ENCODE results near the gene C6orf52.
A peak's percentile ranks its signal among the peaks of the same experiment; 100 is the strongest.
"Not testable (repeated sequence)": the region's sequence is repeated elsewhere in the genome, so short reads cannot be mapped to it uniquely, and the experiment has no call there.

Gene C6orf52

DNA sequence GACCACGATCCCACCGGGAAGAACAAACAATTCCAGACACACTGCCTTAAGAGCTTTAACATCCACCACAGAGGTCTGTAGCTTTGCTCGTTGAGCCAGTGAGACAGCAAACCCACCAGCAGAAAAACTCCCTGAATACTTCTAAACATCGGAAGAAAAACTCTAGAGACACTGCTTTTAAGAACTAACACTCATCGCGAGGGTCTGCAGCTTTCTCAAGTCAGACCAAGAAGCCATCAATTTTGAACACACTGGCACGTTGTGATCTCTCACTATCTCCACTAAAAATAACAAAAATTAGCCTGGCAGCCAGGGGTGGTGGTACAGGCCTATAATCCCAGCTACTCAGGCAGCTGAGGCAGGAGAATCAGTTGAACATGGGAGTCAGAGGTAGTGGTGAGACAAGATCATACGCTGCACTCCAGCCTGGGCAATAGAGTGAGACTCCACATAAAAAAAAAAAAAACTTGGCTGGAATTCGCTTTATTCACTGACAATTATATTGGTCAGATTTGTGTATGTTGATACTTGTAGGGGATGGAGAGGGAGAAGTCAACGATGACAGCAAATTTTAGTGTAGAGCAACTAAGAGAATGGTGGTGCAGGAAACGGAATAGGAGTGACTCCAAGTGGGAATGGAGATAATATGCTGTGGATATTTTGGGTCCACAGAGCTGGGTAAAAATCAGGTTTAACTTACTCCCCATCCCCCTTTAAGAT is 27.6 kb upstream of the C6orf52 start:
- no peak for DNase-seq (ENCODE audit: low spot score)
- Histone ChIP-seq H3K4me3 (peak overlapping the region; percentile 87), H3K27ac (peak overlapping the region; percentile 71 to 92)
- no peak for TF ChIP-seq CTCF (IDR thresholded peaks at IDR 0.05)

- H3K27ac ChIP-seq = peak overlapping the region; percentile 72 to 85
- not testable (repeated sequence) for DNase-seq (ENCODE audit: low spot score)
- H3K4me3 ChIP-seq = peak overlapping the region; percentile 71
Observed at GRCh38 chr6:10720960-10721849, 26.8 kb upstream of the C6orf52 start.

DNA sequence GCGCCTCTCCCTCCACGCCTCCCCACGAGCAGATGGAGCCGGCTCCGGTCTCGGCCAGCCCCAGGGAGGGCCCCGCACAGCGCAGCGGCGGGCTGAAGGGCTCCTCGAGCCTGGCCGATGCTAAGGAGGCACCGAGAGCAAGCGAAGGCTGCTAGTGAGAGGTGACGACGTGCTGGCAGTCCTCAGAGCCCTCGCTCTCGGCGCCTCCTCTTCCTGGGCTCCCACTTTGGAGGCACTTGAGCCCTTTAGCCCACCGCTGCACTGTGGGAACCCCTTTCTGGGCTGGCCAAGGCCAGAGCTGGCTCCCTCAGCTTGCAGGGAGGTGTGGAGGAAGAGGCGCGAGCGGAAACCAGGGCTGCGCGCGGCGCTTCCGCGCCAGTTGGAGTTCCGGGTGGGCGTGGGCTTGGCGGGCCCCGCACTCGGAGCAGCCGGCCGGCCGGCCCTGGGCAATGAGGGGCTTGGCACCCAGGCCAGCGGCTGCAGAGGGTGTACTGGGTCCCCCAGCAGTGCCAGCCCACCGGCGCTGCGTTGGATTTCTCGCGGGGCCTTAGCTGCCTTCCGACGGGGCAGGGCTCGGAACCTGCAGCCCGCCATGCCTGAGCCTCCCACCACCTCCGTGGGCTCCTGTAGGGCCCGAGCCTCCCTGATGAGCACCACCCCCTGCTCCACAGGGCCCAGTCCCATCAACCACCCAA is 26.0 kb upstream of the C6orf52 start:
- no peak for TF ChIP-seq CTCF (IDR thresholded peaks at IDR 0.05)
- peak; percentile 74 for DNase-seq (ENCODE audit: low spot score)
- H3K4me3 ChIP-seq = peak overlapping the region; percentile 71
- peak overlapping the region; percentile 72 to 85 for H3K27ac ChIP-seq

DNA sequence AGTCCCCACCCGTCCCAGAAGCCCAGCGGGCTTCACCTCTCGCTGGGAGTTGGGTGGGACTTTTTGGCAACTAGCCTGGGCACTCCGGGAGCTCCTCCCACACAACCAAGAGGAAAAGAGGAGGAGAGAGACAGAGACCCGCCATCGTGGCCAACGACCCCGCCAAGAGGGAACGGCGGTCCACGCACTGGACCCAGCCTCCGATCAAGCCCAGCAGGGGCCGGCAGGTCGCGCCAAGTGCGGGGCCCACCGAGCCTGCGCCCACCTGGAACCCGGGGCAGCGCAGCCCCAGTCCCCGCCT is 25.5 kb upstream of the C6orf52 start:
- no peak for DNase-seq (ENCODE audit: low spot score)
- Histone ChIP-seq H3K27ac (peak overlapping the region; percentile 72 to 85), H3K4me3 (peak overlapping the region; percentile 71)
- TF ChIP-seq CTCF (IDR thresholded peaks at IDR 0.05) = no peak

DNA sequence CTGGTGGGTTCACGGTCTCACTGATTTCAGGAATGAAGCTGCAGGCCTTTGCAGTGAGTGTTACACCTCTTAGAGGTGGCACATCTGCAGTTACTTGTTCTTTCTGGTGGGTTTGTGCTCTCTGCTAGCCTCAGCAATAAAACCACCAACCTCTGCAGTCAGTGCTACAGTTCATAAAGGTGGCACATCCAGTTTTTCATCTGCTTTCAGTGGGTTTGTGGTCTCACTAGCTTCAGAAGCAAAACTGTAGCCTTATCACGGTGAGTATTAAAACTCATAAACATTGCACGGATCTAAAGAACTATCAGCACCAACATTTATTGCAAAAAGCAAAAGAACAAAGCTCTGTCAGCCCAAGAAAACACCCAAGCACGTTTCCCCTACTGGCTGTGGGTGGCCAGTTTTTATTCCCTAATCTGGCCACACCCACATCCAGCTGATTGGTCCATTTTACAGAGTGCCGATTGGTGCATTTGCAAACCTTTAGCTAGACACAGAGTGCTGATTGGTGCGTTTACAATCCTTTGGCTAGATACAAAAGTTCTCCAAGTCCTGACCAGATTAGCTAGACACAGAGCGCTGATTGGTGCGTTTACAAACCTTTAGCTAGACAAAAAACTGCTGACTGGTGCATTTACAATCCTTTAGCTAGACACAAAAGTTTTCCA is 25.0 kb upstream of the C6orf52 start:
- DNase-seq (ENCODE audit: low spot score) = no peak
- TF ChIP-seq CTCF (IDR thresholded peaks at IDR 0.05) = no peak
- peak overlapping the region; percentile 71 for H3K4me3 ChIP-seq
- H3K27ac ChIP-seq = peak overlapping the region; percentile 72 to 85

DNA sequence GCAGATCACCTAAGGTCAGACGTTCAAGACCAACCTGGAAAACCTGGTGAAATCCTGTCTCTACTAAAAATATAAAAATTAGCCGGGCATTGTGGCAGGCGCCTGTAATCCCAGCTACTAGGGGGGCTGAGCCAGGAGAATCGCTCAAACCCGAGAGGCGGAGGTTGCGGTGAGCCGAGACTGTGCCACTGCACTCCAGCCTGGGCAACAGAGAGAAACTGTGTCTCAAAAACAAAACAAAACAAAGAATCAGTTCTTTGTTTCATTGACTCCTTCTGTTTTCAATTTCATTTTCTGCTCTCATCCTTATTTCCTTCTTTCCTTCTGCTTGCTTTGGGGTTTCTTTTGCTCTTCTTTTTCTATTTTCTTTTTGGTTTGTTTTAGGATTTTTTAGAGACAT is 19.5 kb upstream of the C6orf52 start:
- Histone ChIP-seq H3K4me3 (no peak overlapping the region), H3K27ac (no peak overlapping the region)
- no peak for DNase-seq (ENCODE audit: low spot score)
- no peak for TF ChIP-seq CTCF (IDR thresholded peaks at IDR 0.05)

- no peak overlapping the region for H3K27ac ChIP-seq
- no peak overlapping the region for H3K4me3 ChIP-seq
- no peak for DNase-seq (ENCODE audit: low spot score)
- TF ChIP-seq CTCF (IDR thresholded peaks at IDR 0.05) = no peak
Observed at GRCh38 chr6:10696655-10697054, 2.2 kb upstream of the C6orf52 start.

Data from coronary artery (tissue), 2 donors.